ENCODE data around the gene SRRM3.

DNA sequence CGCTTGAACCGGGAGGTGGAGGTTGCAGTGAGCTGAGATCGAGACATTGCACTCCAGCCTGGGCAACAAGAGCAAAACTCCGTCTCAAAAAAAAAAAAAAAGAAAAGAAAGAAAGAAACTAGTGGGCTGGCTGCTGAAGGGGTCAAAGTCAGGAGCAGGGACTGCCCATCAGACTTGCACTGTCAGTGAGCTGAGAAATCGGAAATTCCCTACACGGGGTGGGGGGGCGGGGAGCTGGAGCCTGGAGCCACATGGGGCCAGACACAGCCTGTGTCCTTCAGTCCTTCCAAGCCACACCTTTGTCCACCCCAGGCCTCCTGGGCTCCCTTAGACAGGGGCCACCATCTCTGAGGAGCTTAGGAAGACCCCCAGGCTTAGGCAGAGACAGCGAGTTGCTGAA lies 34.5 kb downstream of the SRRM3 start:
- TF ChIP-seq, protein P1, sequence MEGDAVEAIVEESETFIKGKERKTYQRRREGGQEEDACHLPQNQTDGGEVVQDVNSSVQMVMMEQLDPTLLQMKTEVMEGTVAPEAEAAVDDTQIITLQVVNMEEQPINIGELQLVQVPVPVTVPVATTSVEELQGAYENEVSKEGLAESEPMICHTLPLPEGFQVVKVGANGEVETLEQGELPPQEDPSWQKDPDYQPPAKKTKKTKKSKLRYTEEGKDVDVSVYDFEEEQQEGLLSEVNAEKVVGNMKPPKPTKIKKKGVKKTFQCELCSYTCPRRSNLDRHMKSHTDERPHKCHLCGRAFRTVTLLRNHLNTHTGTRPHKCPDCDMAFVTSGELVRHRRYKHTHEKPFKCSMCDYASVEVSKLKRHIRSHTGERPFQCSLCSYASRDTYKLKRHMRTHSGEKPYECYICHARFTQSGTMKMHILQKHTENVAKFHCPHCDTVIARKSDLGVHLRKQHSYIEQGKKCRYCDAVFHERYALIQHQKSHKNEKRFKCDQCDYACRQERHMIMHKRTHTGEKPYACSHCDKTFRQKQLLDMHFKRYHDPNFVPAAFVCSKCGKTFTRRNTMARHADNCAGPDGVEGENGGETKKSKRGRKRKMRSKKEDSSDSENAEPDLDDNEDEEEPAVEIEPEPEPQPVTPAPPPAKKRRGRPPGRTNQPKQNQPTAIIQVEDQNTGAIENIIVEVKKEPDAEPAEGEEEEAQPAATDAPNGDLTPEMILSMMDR (IDR thresholded peaks at IDR 0.05; ENCODE audit: low read depth, low read length): no peak
- TF ChIP-seq EZH2phosphoT487 (IDR thresholded peaks at IDR 0.05; ENCODE audit: low read depth): no peak
